K562 (cell line): ENCODE results near the gene NFIB. TPM values are rescaled to one million over a fixed set of nuclear protein-coding genes. Genes with fewer than 3 reads are reported as not detected.

Source experiments
- ATAC-seq: fragments of 200-7000 bp; cut with Tn5 transposase; 3 replicates; pipeline ENCODE4 v1.9.1; 2020; ENCODE audit warnings: moderate library complexity
- BruUV-seq: library from RNA; stranded (reverse); fragments of 400-500 nt; replicated peaks from 2 replicates; lab custom pipeline; 2021; lab: Mats Ljungman, UMichigan
- CTCF ChIA-PET: fragments of 300-600 bp; formaldehyde crosslinking; extraction: SDS; loops from one replicate; lab custom pipeline; 2021; ENCODE audit warnings: low intra/inter-chr PET ratio; lab: Yijun Ruan, JAX
- POLR2A ChIA-PET: fragments of 300-600, 350-650 bp; sonication (Branson Sonifier 250); formaldehyde crosslinking; extraction: SDS; loops from one replicate; lab custom pipeline; 2021; ENCODE audit warnings: antibody characterized with exemption, inconsistent platforms; lab: Yijun Ruan, JAX
- DNase-seq, 4 experiments: peaks; one replicate each; pipeline versions ENCODE4 v3.0.0 to v3.0.0-alpha.2; 2011 to 2018; ENCODE audit warnings: low spot score in 3 of 4, mixed read lengths in 3 of 4; ENCODE audit errors: extremely low read depth in 1 of 4
- FAIRE-seq: peaks from 2 replicates; lab custom pipeline; 2011; peaks lifted over from hg19 to GRCh38; lab: Jason Lieb, UNC
- H2AFZ ChIP-seq: 2 replicates; pipeline ENCODE4 v1.6.0; 2011; ENCODE audit warnings: low read depth, low read length, control low read depth, inconsistent platforms
- H3K27ac ChIP-seq: fragments of 200-600 bp; 3 replicates; pipeline ENCODE4 v1.8.0; 2011; ENCODE audit warnings: low read depth, mild to moderate bottlenecking, control low read depth, inconsistent platforms, low read length, moderate library complexity, mixed read lengths; ENCODE audit errors: extremely low read depth
- H3K27me3 ChIP-seq, 2 experiments: fragments of 300-600 bp in 1 of 2; 2 replicates in 1 of 2; 3 replicates in 1 of 2; pipeline versions ENCODE4 v1.6.0 to v1.8.0; 2011; ENCODE audit warnings: inconsistent platforms in 2 of 2, low read length in 2 of 2, mild to moderate bottlenecking in 1 of 2, mixed read lengths in 1 of 2, moderate library complexity in 1 of 2; ENCODE audit not compliant: control insufficient read depth in 2 of 2, insufficient read depth in 2 of 2
- H3K36me3 ChIP-seq: fragments of 300-600 bp; 3 replicates; pipeline ENCODE4 v1.8.0; 2011; ENCODE audit warnings: mild to moderate bottlenecking, low read length, inconsistent platforms; ENCODE audit not compliant: control insufficient read depth, insufficient read depth
- H3K4me1 ChIP-seq, 2 experiments: fragments of 200-600 bp in 1 of 2; replicated peaks in 1 of 2; 2 replicates in 1 of 2; 3 replicates in 1 of 2; pipeline versions ENCODE4 v1.5.1 to v1.8.0; 2011; ENCODE audit warnings: inconsistent platforms in 2 of 2, low read length in 2 of 2, mild to moderate bottlenecking in 1 of 2, mixed read lengths in 1 of 2, moderate library complexity in 1 of 2; ENCODE audit not compliant: control insufficient read depth in 2 of 2, insufficient read depth in 2 of 2
- H3K4me2 ChIP-seq: 2 replicates; pipeline ENCODE4 v1.6.1; 2011; ENCODE audit warnings: low read length, control low read depth, inconsistent platforms, mixed read lengths; ENCODE audit not compliant: insufficient read depth
- H3K4me3 ChIP-seq: fragments of 200-600 bp; sonication (generic), shearing (Covaris generic); 2 replicates; pipeline ENCODE4 v1.5.1; 2016; ENCODE audit warnings: control low read depth, inconsistent platforms
- H3K79me2 ChIP-seq: fragments of 200-600 bp; 3 replicates; pipeline ENCODE4 v1.8.0; 2011; ENCODE audit warnings: low read length, inconsistent platforms; ENCODE audit not compliant: control insufficient read depth, insufficient read depth
- H3K9ac ChIP-seq, 2 experiments: 2 replicates each; pipeline versions ENCODE4 v1.6.0 to v1.6.1; 2011; ENCODE audit warnings: low read depth in 2 of 2, low read length in 2 of 2, control low read depth in 1 of 2, inconsistent platforms in 1 of 2, mild to moderate bottlenecking in 1 of 2, mixed read lengths in 1 of 2; ENCODE audit not compliant: insufficient read depth in 1 of 2
- H3K9me1 ChIP-seq: one replicate; pipeline ENCODE4 v1.6.0; 2011; ENCODE audit warnings: inconsistent platforms, mild to moderate bottlenecking, low read length, moderate library complexity; ENCODE audit not compliant: control insufficient read depth, insufficient read depth
- H3K9me3 ChIP-seq: replicated peaks from 2 replicates; pipeline ENCODE4 v1.5.1; 2011; ENCODE audit warnings: low read depth, low read length, inconsistent platforms; ENCODE audit not compliant: control insufficient read depth, insufficient read depth
- H4K20me1 ChIP-seq: replicated peaks from 2 replicates; pipeline ENCODE4 v1.6.1; 2011; ENCODE audit warnings: low read length, inconsistent platforms, mixed read lengths; ENCODE audit not compliant: control insufficient read depth, insufficient read depth
- BRF1 ChIP-seq: IDR thresholded peaks from 3 replicates; pipeline ENCODE4 v1.6.1; 2011; ENCODE audit warnings: borderline replicate concordance, mild to moderate bottlenecking; ENCODE audit not compliant: insufficient read length; ENCODE audit errors: extremely low read depth
- FOXP1 ChIP-seq: sonication (generic); formaldehyde crosslinking; IDR thresholded peaks from 2 replicates; pipeline ENCODE4 v1.8.0; 2022; ENCODE audit warnings: mild to moderate bottlenecking, missing genetic modification reagents
- JUN ChIP-seq, 2 experiments: sonication (generic) in 1 of 2; formaldehyde crosslinking in 1 of 2; IDR thresholded peaks; 2 replicates each; pipeline versions ENCODE4 v1.6.1 to v1.8.0; 2012 to 2022; ENCODE audit warnings: borderline replicate concordance in 2 of 2, mild to moderate bottlenecking in 2 of 2, improper control_type of control experiment in 1 of 2, low read depth in 1 of 2, low read length in 1 of 2, missing genetic modification reagents in 1 of 2
- MYC ChIP-seq, 2 experiments: fragments of 250-450 bp in 1 of 2; sonication (Bioruptor Pico) in 1 of 2; IDR thresholded peaks; 2 replicates each; pipeline versions ENCODE4 v1.5.1 to v1.6.1; 2012 to 2021; ENCODE audit warnings: low read depth in 2 of 2, borderline replicate concordance in 1 of 2, improper control_type of control experiment in 1 of 2, low read length in 1 of 2, mild to moderate bottlenecking in 1 of 2, moderate library complexity in 1 of 2
- NFE2L1 ChIP-seq: fragments of 450-650 bp; IDR thresholded peaks from 2 replicates; pipeline ENCODE4 v1.6.1; 2016; ENCODE audit warnings: missing genetic modification characterization, low read depth, mild to moderate bottlenecking, missing compliant biosample characterization, moderate library complexity, borderline replicate concordance
- NRF1 ChIP-seq, 2 experiments: fragments of 450-650 bp; IDR thresholded peaks in 1 of 2; conservative IDR thresholded peaks in 1 of 2; 2 replicates each; pipeline ENCODE4 v1.6.1; 2014; ENCODE audit warnings: mild to moderate bottlenecking in 2 of 2
- RHOXF2B ChIP-seq: fragments of 250-450 bp; sonication (Bioruptor Pico); conservative IDR thresholded peaks from 2 replicates; pipeline ENCODE4 v1.5.1; 2021
- ZBTB11 ChIP-seq, 3 experiments: fragments of 200-800 bp in 1 of 3; fragments of 250-450 bp in 1 of 3; fragments of 450-650 bp in 1 of 3; sonication (Bioruptor Pico) in 1 of 3; sonication (Bioruptor generic) in 1 of 3; formaldehyde crosslinking in 1 of 3; IDR thresholded peaks; 2 replicates each; pipeline versions ENCODE4 v1.6.1 to v1.8.0; 2016 to 2022; ENCODE audit warnings: mild to moderate bottlenecking in 2 of 3, missing genetic modification characterization in 2 of 3, missing compliant biosample characterization in 1 of 3, moderate library complexity in 1 of 3
- ZNF431 ChIP-seq: sonication (generic); formaldehyde crosslinking; IDR thresholded peaks from 2 replicates; pipeline ENCODE4 v1.8.0; 2022; ENCODE audit warnings: mild to moderate bottlenecking, missing genetic modification reagents
- WGBS: fragments of 100-300 bp; shearing (Covaris generic); methylation state at CpG from one replicate; pipeline ENCODE4 v1.1.6; 2016; ENCODE audit warnings: low coverage, mixed read lengths; ENCODE audit not compliant: insufficient coverage; ENCODE audit errors: missing lambda C conversion rate; 5-methylcytosine and 5-hydroxymethylcytosine counted together
- in situ Hi-C: fragments of 300-500 bp; cut with MboI; formaldehyde crosslinking; loops from 4 replicates; pipeline ENCODE4 v1.15.0; 2018; ENCODE audit warnings: inconsistent platforms, mixed read lengths
- intact Hi-C: fragments of 100-400 bp; cut with micrococcal nuclease; formaldehyde crosslinking; loops from 2 replicates; pipeline ENCODE4 v1.14.2; 2022
- polyA plus RNA-seq, 8 experiments: library from polyadenylated mRNA; depleted of rRNA in 4 of 8; stranded (reverse) in 5 of 8; unstranded in 3 of 8; fragments of >200 nt; fragmentation: Nextera tagmentation in 2 of 8; fragmentation: Illumina TruSeq in 1 of 8; extraction: Ambion mirVana in 2 of 8; extraction: Trizol in 1 of 8; gene quantifications; 2 replicates each; pipeline versions ENCODE4 v1.2.1 to v1.2.3, GENCODE V29; 2011 to 2014; ENCODE audit warnings: inconsistent platforms in 1 of 8, missing spikeins in 1 of 8
- total RNA-seq, 7 experiments: library from RNA; depleted of rRNA in 6 of 7; stranded (reverse); fragments of >200 nt in 6 of 7; fragmentation: Illumina TruSeq in 2 of 7; extraction: Trizol in 2 of 7; gene quantifications; 2 replicates each; pipeline versions ENCODE4 v1.2.1 to v1.2.3, GENCODE V29; 2011 to 2021; ENCODE audit warnings: low replicate concordance in 1 of 7
- TF ChIP-seq, protein P1 (sequence below): fragments of 450-650 bp; formaldehyde crosslinking; IDR thresholded peaks from 2 replicates; pipeline ENCODE4 v1.4.0; 2020; ENCODE audit warnings: mild to moderate bottlenecking, moderate library complexity

The NFIB gene
- total and polyA plus RNA-seq, 9 of the 15 experiments (the other 6 are each of a cell fraction or from before 2014, with no cell fraction given) = 1.2 to 3.3 (median 1.9) TPM

DNA sequence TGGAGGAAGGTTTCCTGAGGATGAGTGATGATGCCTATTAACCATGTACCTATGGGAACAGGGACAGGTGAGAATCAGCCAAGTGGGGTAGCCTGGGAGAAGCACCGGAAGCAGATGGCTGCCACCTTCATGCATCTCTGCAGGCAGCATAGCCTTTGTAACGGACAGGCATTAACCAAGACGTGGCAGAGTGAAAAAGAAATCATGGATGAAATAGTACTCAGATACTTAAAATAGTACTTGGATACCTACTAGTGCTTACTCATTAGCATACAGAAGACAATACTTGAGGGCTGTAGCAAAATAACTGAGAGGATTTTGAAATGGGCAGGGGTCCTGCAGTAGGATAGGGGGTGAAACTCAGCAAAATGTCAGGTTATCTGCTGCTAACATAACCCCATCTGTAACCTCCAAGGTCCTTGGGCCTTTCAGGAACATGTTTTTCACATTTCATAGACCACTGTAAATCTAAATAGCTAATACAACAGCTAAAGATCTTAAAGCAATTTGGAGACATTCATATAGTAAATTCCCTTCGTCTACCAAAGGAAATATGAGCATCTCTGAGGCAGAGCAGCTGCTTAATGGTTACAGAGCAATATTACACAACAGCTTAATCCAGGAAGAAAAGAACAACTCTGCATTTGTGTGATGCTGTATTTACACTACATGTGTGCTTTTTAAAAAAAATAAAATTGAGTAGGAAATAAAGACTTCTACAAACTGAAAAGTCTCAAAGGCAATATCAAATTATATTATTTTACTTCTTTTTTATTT lies 154.3 kb downstream of the NFIB start:
- ATAC-seq (no peak), DNase-seq (no peak), FAIRE-seq (no peak)
- H3K27ac ChIP-seq = no peak overlapping the region
- no TSS peak for BruUV-seq
- H3K36me3 ChIP-seq = no peaks in the 10 kb centered on the region
- intact Hi-C loops = loop anchor here (10.0 kb wide), 1 partner anchor 55 kb away; no protein-coding TSS in a partner anchor
- ChIA-PET POLR2A (no interaction called here), CTCF (no interaction called here)
- no peak overlapping the region for H3K4me3 ChIP-seq
- WGBS = 7% methylated on average over 3 of the region's 4 CpGs
- no peaks in the 10 kb centered on the region for H3K9me1 ChIP-seq
- H3K79me2 ChIP-seq = no peaks in the 10 kb centered on the region
- H4K20me1 ChIP-seq = no peaks in the 10 kb centered on the region
- in situ Hi-C loops = no loop called here
- H3K4me2 ChIP-seq = no peak overlapping the region
- no peaks in the 10 kb centered on the region for H3K9me3 ChIP-seq
- H2AFZ ChIP-seq = no peak overlapping the region
- no peak overlapping the region for H3K9ac ChIP-seq
- H3K4me1 ChIP-seq = no peaks in the 10 kb centered on the region
- H3K27me3 ChIP-seq = no peaks in the 10 kb centered on the region
- TF ChIP-seq, protein P1, sequence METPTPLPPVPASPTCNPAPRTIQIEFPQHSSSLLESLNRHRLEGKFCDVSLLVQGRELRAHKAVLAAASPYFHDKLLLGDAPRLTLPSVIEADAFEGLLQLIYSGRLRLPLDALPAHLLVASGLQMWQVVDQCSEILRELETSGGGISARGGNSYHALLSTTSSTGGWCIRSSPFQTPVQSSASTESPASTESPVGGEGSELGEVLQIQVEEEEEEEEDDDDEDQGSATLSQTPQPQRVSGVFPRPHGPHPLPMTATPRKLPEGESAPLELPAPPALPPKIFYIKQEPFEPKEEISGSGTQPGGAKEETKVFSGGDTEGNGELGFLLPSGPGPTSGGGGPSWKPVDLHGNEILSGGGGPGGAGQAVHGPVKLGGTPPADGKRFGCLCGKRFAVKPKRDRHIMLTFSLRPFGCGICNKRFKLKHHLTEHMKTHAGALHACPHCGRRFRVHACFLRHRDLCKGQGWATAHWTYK = no peak
- TF ChIP-seq MYC (IDR thresholded peaks at IDR 0.05; ENCODE audit: low read depth, low read length) = no peak
- TF ChIP-seq MYC (CRISPR knock-in tag; IDR thresholded peaks at IDR 0.05; ENCODE audit: borderline replicate concordance, low read depth) = no peak
- no peak for TF ChIP-seq ZNF431 (CRISPR knock-in tag)
- TF ChIP-seq JUN (IDR thresholded peaks at IDR 0.05; ENCODE audit: borderline replicate concordance, low read depth, low read length) = no peak
- no peak for TF ChIP-seq JUN (CRISPR knock-in tag; IDR thresholded peaks at IDR 0.05; ENCODE audit: borderline replicate concordance)
- no peak for TF ChIP-seq NFE2L1
- TF ChIP-seq BRF1 = no peak
- no peak for TF ChIP-seq FOXP1 (CRISPR knock-in tag)
- TF ChIP-seq NRF1 (conservative IDR thresholded peaks at IDR 0.05 in 1 of 2, IDR thresholded peaks at IDR 0.05 in 1 of 2) = no peak
- no peak for TF ChIP-seq ZBTB11 (CRISPR knock-in tag; IDR thresholded peaks at IDR 0.05)
- no peak for TF ChIP-seq RHOXF2B (CRISPR knock-in tag)
